Fibroblast of villous mesenchyme (primary cell): ENCODE results near the gene AK8. TPM values are rescaled to one million over a fixed set of nuclear protein-coding genes. Genes with fewer than 3 reads are reported as not detected.

Experiments used
- DNase-seq: peaks from one replicate; pipeline ENCODE4 v3.0.0-alpha.2; 2010; ENCODE audit warnings: low read depth
- H3K4me3 ChIP-seq: 2 replicates; pipeline ENCODE4 v1.5.1; 2011; ENCODE audit warnings: low read depth, mild to moderate bottlenecking, low read length
- total RNA-seq: library from RNA; depleted of rRNA; stranded (reverse); fragments of >200 nt; gene quantifications from 2 replicates; pipeline ENCODE4 v1.2.3, GENCODE V29; 2012
- TF ChIP-seq, protein P1 (sequence below): IDR thresholded peaks from 2 replicates; pipeline ENCODE4 v1.5.1; 2012; ENCODE audit warnings: low read depth, mild to moderate bottlenecking, low read length; ENCODE audit not compliant: insufficient read depth

AK8 gene
- total RNA-seq, 1 donor: not detected

- H3K4me3 ChIP-seq: no peak overlapping the region
- no peak for DNase-seq
- TF ChIP-seq, protein P1, sequence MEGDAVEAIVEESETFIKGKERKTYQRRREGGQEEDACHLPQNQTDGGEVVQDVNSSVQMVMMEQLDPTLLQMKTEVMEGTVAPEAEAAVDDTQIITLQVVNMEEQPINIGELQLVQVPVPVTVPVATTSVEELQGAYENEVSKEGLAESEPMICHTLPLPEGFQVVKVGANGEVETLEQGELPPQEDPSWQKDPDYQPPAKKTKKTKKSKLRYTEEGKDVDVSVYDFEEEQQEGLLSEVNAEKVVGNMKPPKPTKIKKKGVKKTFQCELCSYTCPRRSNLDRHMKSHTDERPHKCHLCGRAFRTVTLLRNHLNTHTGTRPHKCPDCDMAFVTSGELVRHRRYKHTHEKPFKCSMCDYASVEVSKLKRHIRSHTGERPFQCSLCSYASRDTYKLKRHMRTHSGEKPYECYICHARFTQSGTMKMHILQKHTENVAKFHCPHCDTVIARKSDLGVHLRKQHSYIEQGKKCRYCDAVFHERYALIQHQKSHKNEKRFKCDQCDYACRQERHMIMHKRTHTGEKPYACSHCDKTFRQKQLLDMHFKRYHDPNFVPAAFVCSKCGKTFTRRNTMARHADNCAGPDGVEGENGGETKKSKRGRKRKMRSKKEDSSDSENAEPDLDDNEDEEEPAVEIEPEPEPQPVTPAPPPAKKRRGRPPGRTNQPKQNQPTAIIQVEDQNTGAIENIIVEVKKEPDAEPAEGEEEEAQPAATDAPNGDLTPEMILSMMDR: no peak
Measured at GRCh38 chr9:132823370-132824145, 54.5 kb downstream of the AK8 start.

DNA sequence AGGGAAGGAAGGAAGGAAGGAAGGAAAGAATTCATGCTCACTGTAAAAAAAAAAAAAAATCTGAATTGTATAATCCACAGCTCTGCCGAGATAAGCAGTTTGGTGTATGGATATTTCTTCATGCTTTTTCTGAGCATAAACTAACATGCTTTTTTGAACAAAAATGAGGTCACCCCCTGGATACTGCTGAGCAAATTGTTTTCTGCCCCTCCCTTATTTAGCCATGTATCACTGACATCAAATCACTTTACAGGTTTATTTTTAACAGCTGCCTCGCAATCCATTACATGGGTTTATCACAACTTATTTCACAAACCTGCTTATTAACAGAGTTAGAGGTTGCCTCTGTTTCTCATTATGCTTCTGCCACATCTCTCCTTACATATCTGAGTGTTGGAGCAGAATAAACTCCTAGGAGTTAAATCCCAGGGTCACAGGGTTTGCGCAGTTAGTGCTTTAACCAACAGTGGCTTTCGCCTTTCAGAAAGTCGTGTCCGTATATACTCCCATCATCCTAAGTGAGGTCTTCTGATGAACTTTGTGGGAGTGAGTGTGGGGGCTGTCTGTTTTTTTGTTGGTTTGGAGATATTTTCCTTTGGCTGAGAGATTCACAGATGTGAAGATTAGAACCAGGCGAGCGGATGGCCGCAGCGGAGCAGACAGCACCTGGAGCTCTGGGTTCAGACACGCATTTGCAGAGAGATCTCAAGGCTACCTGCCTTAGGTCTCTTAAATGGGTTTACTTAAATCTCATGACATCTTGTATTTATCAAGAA lies 57.7 kb downstream of the AK8 start:
- DNase-seq: no peak
- TF ChIP-seq, protein P1: no peak
- H3K4me3 ChIP-seq: no peak overlapping the region

GRCh38 chr9:132818588-132818987 lies 59.5 kb downstream of the AK8 start:
- DNase-seq: no peak
- H3K4me3 ChIP-seq: no peak overlapping the region
- TF ChIP-seq, protein P1: no peak

- DNase-seq: no peak
- H3K4me3 ChIP-seq: no peak overlapping the region
- TF ChIP-seq, protein P1: no peak
Measured at GRCh38 chr9:132814937-132815336, 63.1 kb downstream of the AK8 start.

- no peak for DNase-seq
- TF ChIP-seq, protein P1: no peak
- no peak overlapping the region for H3K4me3 ChIP-seq
Measured at GRCh38 chr9:132813115-132813771, 64.8 kb downstream of the AK8 start.

GRCh38 chr9:132811985-132812384 lies 66.1 kb downstream of the AK8 start:
- TF ChIP-seq, protein P1: no peak
- no peak for DNase-seq
- no peak overlapping the region for H3K4me3 ChIP-seq
